ENCODE results near the gene ODAD2. TPM values are rescaled to one million over a fixed set of nuclear protein-coding genes. Genes with fewer than 3 reads are reported as not detected.

Gene ODAD2
- total RNA-seq, 1 experiment from 2014 or later, result 3.7 TPM

DNA sequence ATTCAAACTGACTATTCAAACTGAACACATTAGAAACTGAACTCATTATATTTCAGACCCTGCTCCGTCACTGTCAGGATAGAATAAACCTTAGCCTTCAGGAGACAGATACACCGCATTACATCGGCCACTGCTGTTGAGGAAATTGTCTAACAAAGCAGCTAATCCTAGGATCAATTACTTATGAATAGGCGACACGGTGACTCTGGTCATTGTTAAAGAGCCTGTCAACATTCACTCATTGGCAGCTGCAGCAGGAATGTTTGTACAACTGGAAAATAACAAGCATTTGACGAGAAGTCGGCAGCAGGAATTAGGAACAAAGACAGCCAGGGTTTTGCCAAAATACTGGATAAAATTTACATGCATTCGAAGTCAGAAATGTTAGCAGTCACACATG is 141.3 kb downstream of the ODAD2 start:
- DNase-seq (ENCODE audit: low read depth), result no peak

DNA sequence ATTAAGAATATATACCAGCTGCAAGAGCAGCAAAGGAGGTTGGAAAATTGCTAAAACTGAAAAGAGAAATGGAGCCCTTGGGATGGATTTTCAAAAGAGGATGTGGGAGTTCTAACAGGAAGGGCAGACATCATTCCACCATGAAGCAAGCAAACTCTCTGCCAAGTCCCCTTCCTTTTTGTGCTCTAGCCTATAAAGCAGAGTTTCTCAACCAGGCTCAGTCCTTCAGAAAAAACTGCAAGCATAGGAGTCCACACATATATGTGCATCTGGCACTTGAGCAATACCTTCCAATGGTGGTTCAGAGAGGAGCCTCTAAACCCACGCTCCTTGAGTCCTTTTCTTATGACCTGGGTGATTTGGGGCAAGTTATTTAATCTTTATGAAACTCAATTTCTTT is 154.7 kb downstream of the ODAD2 start:
- DNase-seq (ENCODE audit: low read depth), result no peak

DNA sequence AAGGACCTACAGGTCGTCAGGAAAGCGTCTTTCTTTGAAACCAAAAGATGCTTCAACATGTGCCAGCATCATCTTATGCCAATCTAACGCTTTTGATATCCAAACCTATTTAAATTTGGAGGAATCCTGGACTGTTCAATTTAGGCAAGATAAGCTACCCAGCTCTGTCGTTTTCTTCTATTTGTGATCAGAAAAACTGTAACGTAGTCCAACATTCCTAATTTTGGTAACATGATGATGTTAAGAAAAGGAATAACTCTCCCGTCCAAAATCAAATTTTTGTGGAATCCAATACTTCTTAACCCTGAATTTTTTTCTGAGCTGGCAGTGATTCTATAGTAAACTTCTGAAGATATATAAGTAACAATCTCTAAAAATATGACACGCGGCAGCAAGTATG is 160.0 kb downstream of the ODAD2 start:
- DNase-seq (ENCODE audit: low read depth), result no peak

DNA sequence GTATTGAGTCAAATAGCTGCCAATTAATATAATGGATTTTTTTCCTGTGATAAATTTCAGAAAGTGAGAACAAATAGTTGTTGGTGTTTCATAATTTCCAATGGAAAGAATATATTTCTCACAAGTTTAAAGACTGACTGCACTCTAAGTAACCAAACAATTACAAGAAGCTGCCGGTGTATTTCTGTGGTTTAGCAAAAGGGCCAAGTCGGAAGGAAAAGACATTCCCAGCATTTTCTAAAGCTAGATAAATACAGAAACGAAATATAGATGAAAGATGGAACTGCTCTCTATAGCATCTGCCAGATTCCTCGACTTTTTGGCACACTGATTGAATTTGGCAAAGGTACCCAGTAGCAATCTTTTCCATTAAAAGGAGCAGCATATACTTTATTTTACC is 160.5 kb downstream of the ODAD2 start:
- no peak for DNase-seq (ENCODE audit: low read depth)

DNA sequence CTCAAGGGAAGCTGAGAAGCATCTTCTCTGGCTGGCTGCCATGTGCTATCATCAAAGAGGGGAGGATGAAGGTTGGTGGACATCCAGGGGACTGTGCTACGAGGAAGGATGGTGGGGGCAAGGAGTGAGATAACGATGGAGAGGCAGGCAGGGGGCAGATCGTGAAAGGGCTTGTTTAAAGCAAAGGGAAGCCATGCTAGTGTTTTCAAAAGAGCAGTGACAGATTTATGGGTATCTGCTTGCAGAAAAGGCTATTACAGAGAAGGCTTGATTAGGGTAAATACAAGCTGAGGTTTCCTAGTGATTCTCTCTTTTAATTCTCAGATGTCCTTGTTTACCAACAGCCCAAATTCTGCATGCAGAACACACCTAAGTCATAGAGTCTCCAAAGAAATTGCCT is 164.4 kb downstream of the ODAD2 start:
- DNase-seq (ENCODE audit: low read depth), result no peak

DNA sequence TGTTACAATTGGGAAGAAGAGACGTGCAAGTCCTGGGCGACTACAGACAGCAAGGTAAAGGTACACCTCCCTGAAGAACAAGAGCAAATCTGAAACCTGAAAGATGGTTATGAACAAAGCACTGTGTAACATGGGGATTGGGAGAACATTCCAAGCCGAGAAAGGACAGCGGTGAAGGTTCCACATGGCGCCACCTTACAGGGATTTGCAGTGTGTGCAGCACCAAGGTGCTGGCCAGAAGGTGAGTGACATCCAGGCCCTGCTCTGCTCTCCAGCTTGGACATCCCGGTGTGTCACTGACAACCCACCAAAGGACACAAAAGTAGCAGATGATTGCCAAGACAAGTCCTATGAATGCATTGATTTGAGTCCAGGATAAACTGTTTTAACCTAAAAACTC is 165.1 kb downstream of the ODAD2 start:
- DNase-seq (ENCODE audit: low read depth), result no peak

DNA sequence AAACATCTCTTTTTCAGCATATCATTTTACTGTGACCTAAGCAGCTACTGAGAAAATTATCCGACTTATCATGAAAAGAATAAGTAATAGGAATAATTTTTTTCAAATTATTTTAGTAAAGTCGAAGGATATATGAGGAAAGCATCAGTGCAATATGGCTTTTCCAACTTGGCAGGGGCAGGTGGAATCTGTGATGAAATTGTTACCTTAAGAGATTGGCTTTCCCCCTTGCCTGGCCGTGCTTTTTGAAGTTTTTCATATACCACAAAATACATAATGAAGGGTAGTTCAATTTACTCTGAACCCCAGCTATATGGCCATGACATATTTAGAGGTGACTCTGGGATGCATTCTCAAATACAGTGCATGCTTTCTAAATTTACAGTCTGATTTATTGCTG is 166.1 kb downstream of the ODAD2 start:
- no peak for DNase-seq (ENCODE audit: low read depth)

DNA sequence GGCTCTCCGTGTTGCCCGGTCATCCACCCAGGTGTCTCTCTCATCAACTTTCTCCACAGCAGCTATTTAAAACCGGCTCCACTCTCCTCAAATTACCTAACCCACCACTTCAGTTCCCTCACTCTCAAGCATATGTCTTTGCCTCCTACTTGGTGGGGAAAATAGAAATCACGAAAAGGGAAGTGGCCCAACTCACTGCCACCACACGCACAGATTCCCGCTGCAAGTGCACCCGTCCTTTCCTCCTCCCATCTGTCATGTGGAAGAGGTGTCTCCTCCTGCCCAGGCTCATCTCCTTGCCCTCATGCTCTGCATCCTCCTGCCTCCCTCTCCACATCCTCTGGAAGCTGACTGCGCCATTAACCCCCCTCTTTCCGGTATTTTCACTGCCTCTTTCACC is 172.5 kb downstream of the ODAD2 start:
- no peak for DNase-seq (ENCODE audit: low read depth)

DNA sequence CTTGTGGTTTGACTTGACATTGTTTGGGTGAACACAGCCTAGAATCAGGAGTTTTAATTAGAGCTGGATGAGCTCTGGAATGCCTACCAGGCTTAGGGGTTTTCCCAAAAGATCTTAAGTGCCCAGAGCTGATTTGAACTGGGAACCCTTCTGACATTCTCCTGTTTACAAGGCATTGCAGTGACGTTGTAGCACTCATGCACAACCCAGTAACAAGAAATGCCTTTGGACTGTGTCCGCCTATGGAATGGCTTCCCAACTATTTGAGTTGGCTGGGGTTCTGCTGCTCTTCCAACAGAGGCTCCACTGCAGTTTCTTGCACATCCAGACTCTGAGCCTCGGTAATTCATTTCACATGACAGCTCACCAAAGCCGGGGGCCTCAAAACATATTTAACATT is 176.6 kb downstream of the ODAD2 start:
- DNase-seq (ENCODE audit: low read depth), result peak; percentile 42

DNA sequence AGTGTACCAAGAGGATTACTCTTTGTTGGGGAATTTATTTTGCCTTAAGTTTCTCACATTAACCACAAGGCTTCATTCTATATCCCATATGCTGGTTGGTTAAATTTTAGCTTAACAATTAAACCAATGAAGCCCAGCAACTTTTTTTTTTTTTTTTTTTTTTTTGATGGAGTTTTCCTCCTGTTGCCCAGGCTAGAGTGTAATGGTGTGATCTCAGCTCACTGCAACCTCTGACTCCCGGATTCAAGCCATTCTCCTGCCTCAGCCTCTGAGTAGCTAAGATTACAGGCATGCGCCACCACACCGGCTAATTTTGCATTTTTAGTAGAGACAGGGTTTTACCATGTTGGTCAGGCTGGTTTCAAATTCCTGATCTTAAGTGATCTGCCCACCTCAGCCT is 178.2 kb downstream of the ODAD2 start:
- no peak for DNase-seq (ENCODE audit: low read depth)

DNA sequence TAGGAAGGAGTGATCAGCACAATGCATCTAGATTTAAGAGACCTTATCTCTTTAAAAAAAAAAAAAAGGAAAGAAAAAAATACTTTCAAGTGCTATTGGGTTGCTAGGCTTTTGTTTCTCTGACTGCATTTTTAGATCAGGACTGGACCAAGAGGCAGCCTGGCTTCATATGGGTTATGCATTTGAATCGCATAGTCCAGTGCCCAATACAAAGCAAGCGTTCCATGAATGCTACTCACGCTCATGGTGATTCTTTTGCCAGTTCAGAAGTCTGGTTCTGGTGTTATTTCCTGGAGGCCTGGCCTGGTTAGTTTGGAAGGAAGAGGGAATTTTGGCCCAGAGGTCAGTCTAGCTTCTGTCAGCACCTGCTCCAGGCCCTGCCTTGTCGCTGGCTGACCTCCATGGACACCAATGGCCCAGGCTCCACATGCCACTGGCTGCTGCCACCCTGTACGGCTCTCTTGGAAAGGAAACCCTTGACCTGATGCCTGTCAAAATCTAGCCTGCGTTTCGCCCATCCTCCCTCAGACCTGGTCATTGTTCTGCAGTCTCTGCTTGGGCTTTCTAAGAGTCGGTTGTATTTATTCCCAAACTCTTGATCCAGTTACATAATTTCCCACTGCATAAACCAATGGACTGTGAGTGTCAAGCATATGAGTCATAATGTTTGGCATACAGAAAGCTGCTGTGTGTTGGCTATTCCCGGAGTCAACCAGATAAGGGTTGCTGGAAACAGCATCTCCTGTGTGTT is 178.9 kb downstream of the ODAD2 start:
- DNase-seq (ENCODE audit: low read depth), result peak; percentile 77

DNA sequence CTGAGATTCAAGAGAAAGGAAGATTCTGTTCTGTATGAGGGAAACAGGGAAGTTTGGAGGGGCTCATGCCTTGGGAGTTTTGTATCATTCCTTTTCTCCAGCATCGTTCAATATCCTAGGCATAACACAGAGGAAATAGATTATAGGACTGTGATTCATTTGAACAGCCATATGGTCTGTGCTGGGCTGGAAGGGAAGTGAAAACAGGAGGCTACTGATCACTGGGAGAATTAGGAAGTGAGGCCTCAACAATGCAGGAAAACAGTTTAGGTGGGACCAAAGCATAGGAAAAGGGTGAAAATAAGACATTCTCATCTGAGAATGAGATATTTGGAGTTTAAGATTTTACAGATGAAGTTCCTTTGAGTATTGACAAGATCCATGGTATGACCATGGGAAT is 182.6 kb downstream of the ODAD2 start:
- DNase-seq (ENCODE audit: low read depth), result no peak

DNA sequence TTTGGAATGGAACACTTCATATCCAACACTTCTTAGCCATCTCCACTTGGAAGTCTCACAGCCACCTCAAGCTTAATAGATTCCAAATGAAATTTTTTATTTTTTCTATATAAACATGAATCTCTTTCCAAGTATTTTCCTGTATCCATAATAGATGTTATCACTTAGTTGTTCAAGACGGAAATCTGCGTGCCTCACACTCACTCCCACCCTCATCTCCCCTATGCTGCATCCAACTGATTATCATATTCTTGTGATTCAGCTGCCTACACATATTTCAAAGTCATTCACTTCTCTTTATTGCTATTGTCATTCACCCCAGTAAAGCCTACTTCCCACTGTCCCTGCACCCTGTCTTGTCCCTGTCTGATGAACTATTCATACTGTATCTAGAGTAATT is 183.0 kb downstream of the ODAD2 start:
- no peak for DNase-seq (ENCODE audit: low read depth)

DNA sequence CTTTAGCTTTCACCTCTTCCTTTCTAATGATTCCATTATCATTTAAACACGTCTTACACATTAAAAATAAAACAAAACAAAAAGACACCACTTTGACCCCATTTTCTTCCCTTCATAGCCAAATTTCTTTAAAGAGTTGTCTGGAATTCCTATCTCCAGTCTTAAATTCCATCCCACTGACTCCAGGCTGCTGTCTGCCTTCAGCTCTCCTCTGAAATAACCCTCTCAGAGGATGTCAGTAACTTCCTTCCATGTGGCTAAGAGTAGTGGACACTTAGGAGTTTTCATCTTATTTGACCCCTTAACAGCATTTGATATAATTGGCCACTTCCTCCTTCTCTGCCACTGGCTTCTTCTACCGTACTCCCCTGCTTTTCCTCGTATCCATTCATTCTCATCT is 183.6 kb downstream of the ODAD2 start:
- no peak for DNase-seq (ENCODE audit: low read depth)

DNA sequence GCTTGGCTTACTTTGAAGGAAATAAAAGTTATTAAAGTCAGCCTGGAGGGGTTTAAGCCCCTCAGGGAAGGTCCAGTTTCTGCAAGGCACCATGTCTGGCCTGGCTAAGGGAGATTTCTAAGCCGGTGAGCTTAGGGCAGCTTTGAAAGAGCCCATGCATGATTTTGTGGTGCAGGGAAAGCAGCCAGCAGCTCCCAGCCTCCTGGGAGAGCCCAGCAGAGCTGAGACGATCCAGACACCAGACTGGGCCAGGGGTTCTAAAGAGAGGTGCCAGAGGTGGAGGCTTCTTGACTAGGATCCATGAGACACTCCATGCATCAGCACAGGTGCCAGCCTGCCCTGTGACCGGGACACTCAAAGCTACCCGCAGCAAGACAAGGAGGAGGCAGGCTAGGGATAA is 193.7 kb downstream of the ODAD2 start:
- no peak for DNase-seq (ENCODE audit: low read depth)

DNA sequence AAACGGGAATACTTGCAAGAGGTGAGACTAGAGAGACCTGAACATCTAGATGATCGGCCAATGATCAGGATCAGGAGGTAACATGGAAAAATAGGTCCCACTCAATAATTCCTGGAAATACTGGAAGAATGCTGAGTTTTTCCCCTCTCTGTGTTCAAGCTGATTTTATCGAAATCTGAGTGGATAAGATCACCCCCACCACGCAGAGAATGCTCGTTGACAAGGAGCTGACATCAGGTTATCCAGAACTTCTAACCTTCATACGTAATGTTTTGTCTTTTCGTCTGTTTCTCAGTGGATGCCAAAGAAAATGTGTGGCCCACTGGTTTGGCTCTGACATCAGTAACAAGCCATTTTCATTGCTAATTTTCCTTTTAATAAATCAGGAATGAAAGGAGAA is 194.7 kb downstream of the ODAD2 start:
- no peak for DNase-seq (ENCODE audit: low read depth)

DNA sequence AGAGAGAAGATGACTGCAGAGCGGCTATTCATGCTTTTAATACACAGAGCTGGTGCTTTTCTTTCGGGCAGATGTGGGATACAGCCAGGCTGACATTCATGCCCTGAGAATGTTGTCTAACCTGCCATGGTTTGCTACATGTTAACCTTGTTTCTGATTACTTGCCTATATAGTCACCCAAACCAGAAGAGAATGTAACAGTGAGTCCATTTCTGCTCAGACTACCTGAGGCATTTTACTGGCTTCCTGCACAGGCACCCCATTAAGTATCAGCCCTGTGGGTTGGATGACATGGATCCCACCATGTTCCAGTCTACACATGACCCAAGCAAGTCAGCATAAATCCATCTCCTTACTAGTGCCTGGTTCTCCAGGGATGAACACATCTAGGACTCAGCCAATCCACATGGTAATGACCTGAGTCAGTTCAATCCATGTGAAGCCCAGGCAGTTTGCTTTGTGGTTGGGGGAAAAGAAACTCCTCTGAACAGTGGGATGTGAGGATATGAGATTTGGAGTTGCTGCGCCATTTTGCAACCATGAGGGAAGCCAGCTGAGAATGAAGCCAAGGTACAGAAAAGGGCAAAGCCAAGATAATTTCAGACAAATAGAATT is 197.6 kb downstream of the ODAD2 start:
- DNase-seq (ENCODE audit: low read depth), result peak; percentile 45

DNA sequence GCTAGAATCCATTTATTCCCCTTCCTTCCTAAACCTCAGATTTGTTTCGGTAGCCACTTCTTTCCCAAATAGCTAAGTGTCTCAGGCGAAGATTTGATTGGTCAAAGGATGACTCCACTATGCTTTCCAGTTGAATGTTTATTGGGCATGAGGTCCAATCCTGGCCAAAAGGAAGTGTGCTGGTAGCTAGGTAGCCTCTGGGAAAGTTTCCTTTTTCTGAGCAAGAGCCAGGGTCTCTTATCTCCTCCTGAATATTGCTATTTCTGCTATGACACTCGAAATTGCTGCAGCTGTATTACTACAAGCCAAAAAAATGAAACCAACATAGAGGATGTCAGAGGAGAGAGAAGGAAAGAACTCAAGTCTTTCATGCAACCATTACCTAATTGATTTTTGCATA is 199.8 kb downstream of the ODAD2 start:
- no peak for DNase-seq (ENCODE audit: low read depth)

DNA sequence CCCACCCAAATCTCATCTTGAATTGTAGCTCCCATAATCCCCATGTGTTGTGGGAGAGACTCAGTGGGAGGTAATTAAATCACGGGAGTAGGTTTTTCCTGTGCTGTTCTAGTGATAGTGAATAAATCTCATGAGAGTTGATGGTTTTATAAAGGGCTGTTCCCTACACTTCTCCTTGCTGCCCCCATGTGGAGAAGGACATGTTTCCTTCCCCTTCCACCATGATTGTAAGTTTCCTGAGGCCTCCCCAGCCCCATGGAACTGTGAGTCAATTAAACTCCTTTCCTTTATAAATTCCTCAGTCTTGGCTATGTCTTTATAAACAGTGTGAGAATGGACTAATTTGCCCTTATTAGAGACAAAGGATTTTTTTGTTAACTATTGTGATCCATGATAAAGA is 204.7 kb downstream of the ODAD2 start:
- no peak for DNase-seq (ENCODE audit: low read depth)

DNA sequence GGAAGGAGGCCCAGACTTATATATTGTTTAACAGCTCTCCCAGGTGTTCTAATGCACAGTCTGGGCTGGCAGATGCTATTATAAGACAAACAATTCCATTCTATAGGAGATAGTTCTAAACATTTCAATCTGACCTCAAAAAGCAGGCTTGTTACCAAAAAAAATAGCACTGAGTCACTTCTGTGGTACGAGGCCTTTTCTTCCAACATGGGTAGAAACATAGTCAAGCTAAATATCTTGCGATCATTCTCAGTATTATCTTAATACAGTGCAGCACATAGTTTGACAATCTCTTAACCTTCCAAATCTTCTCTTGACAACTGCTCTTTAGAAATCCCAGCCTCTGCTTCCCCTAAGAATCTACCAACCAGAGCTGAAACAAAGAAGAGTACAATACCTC is 206.7 kb downstream of the ODAD2 start:
- no peak for DNase-seq (ENCODE audit: low read depth)

DNA sequence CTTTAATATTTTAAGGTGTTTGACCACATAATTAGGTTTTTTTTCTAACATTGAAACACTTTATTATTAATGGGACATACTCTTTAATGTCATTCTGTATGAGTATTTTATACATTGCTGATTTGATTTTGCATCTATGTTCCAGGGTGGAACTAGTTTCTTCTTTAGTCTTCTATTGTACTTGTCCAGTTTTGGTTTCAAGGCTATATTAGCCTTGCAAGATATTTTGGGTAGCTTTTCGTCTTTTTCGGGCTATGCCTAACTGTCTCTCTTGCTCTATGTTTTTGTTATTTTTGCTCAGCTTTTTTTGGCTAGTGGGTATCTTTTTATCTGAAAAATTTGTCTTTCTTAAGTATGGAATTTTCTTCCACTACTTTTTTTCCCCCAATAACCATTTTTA is 214.6 kb downstream of the ODAD2 start:
- no peak for DNase-seq (ENCODE audit: low read depth)

DNA sequence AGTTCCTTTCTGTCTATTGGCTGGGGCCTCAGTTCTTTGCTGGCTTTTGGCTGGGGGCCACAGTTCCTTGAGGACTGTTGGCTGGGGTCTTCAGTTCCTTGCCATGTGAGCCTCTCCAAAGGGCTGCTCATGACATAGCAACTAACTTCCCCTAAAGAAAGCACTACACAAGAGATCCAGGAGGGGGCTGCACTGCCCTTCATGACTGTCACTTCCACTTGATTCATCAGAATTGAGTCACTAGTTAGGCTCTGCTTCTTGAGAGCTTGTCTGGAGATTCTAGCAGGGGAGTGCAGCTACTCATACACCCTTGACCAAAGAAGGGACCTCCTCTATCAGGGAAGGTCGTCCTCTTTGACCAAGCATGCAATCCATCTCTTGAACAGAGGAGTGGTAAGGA is 215.2 kb downstream of the ODAD2 start:
- peak; percentile 79 for DNase-seq (ENCODE audit: low read depth)

DNA sequence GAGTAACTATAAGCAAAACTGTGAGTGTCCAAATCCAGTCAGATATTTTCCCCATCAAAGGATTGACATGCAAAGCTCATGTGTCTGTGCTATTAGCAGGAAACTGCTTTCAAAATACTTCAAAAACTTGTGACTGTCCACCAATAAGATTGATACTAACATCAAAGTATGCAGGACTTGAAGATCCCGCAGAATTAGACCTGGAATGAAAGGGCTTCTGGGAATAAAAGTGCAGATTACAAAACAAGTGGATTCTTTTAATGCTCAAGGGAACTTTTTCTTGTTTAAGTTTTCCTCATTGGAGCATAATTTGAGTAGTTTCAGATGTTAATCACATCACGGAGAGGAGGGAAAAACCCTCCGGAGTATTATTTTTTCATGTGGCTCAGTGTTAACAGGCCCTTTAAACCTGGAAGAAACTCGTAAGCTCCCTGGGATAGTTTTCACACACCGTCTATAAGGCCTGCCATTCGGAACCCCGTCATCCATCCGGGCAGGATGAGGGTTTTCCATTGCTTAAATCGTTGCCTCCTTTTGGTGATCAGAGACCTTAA is 219.3 kb downstream of the ODAD2 start:
- no peak for DNase-seq (ENCODE audit: low read depth)

DNA sequence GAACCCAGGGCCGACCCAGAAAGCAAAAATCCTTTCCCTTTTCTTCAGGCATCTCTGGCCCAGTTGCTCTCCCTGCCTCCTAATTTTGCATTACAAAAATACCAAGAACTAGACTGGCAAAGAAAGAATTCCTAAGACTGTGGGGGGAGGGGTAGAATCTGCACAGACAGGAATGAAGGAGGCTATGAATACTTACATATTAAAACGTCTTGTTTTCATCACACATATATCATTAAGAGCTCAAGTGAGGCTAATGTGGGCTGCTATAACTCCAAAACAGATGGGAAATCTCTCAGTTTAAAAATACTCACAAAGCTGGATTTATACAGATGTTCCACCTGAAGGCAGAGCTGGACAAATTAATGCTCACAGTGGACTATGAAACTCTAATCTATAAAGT is 224.0 kb downstream of the ODAD2 start:
- no peak for DNase-seq (ENCODE audit: low read depth)

Data from M059J (cell line).